Esophagus (tissue), 2 donors: ENCODE data around the gene ALDH18A1. TPM values are rescaled to one million over a fixed set of nuclear protein-coding genes. Genes with fewer than 3 reads are reported as not detected.
"Not testable (repeated sequence)": the region's sequence is repeated elsewhere in the genome, so short reads cannot be mapped to it uniquely, and the experiment has no call there.

Experiments used
- H3K27ac ChIP-seq, 2 donors: one replicate each; pipeline ENCODE4 v1.5.1; 2013; ENCODE audit warnings: low read depth in 2 of 2, mild to moderate bottlenecking in 2 of 2, inconsistent platforms in 1 of 2, low read length in 1 of 2, moderate library complexity in 1 of 2
- H3K27me3 ChIP-seq, 2 donors: one replicate each; pipeline ENCODE4 v1.6.1; 2013; ENCODE audit warnings: low read length in 2 of 2, control low read depth in 1 of 2, mild to moderate bottlenecking in 1 of 2; ENCODE audit not compliant: insufficient read depth in 2 of 2, control insufficient read depth in 1 of 2
- H3K36me3 ChIP-seq, 2 donors: one replicate each; pipeline ENCODE4 v1.6.1; 2013; ENCODE audit warnings: low read length in 1 of 2; ENCODE audit not compliant: control insufficient read depth in 2 of 2, insufficient read depth in 2 of 2
- H3K4me1 ChIP-seq, 2 donors: one replicate each; pipeline ENCODE4 v1.6.1; 2013; ENCODE audit warnings: low read length in 1 of 2; ENCODE audit not compliant: control insufficient read depth in 2 of 2, insufficient read depth in 2 of 2
- H3K4me3 ChIP-seq, 2 donors: one replicate each; pipeline ENCODE4 v1.5.1; 2013; ENCODE audit warnings: low read length in 2 of 2, mild to moderate bottlenecking in 2 of 2, low read depth in 1 of 2, moderate library complexity in 1 of 2
- H3K9me3 ChIP-seq, 2 donors: one replicate each; pipeline ENCODE4 v1.6.1; 2013; ENCODE audit warnings: mild to moderate bottlenecking in 2 of 2, low read depth in 1 of 2, low read length in 1 of 2, moderate library complexity in 1 of 2; ENCODE audit not compliant: control insufficient read depth in 2 of 2, insufficient read depth in 1 of 2
- WGBS, 2 donors: extraction: QIAGEN DNeasy Blood & Tissue Kit; methylation state at CpG; one replicate each; pipeline ENCODE4 v1.1.7; 2013; 5-methylcytosine and 5-hydroxymethylcytosine counted together
- polyA plus RNA-seq, 2 donors: library from polyadenylated mRNA; stranded (reverse); fragments of 200-250 nt; gene quantifications; one replicate each; pipeline ENCODE4 v1.2.3, GENCODE V29; 2013
- donor health status: healthy with polysubstance abuse.
- donor health status: Bipolar disorder and iron deficiency.

The ALDH18A1 gene
- polyA plus RNA-seq, 2 donors: 15.7 to 18.5 TPM

GRCh38 chr10:95675403-95676116, 19.0 kb upstream of the ALDH18A1 start:
- H3K36me3 ChIP-seq: no peaks in the 10 kb centered on the region
- no peak overlapping the region for H3K4me3 ChIP-seq
- no peaks in the 10 kb centered on the region for H3K4me1 ChIP-seq
- H3K9me3 ChIP-seq: no peaks in the 10 kb centered on the region
- H3K27me3 ChIP-seq: no peaks in the 10 kb centered on the region
- 42 to 57% methylated on average over 1 of the region's 1 CpG for WGBS, 2 donors
- no peak overlapping the region for H3K27ac ChIP-seq

- Histone ChIP-seq H3K4me3 (no peak overlapping the region), H3K4me1 (no peaks in the 10 kb centered on the region), H3K9me3 (no peaks in the 10 kb centered on the region), H3K27ac (no peak overlapping the region), H3K36me3 (no peaks in the 10 kb centered on the region), H3K27me3 (no peaks in the 10 kb centered on the region)
- 97 to 100% methylated on average over 1 of the region's 1 CpG for WGBS, 2 donors
These were observed 18.1 kb upstream of the ALDH18A1 start for GRCh38 chr10:95674643-95675042.

GRCh38 chr10:95672641-95673040, 16.1 kb upstream of the ALDH18A1 start:
- not testable (repeated sequence) for H3K9me3 ChIP-seq, H3K27ac ChIP-seq, H3K4me1 ChIP-seq, H3K36me3 ChIP-seq, H3K4me3 ChIP-seq, H3K27me3 ChIP-seq
- 93 to 97% methylated on average over 7 of the region's 7 CpGs for WGBS, 2 donors

- Histone ChIP-seq H3K4me3 (no peak overlapping the region), H3K27me3 (no peaks in the 10 kb centered on the region), H3K27ac (no peak overlapping the region), H3K4me1 (no peaks in the 10 kb centered on the region), H3K36me3 (no peaks in the 10 kb centered on the region), H3K9me3 (no peaks in the 10 kb centered on the region)
These were observed 8.0 kb upstream of the ALDH18A1 start for GRCh38 chr10:95664543-95664942.

DNA sequence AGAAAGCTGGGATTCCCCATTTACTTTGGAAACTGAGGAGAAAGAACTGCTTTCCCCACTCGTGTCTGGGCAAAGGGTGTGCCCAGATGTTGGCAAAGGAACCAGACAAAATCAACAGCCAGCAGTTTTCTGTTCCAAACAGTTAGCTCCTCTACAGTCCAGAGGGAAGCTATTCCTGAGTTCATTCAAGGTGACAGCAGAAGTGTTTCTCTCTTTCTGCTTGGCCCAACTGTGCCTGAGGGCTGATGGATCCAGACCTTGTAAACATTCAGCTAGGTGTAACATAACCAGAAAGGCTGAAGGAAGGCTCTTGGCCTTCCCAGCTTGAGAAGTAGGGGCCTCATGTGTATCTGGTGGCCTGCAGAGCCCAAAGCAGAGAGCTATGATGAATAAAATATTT, 7.0 kb upstream of the ALDH18A1 start:
- H3K27me3 ChIP-seq: no peaks in the 10 kb centered on the region
- H3K36me3 ChIP-seq: no peaks in the 10 kb centered on the region
- 18 to 40% methylated on average over 1 of the region's 1 CpG for WGBS, 2 donors
- no peaks in the 10 kb centered on the region for H3K9me3 ChIP-seq
- H3K27ac ChIP-seq: no peak overlapping the region
- H3K4me3 ChIP-seq: no peak overlapping the region
- no peaks in the 10 kb centered on the region for H3K4me1 ChIP-seq

- H3K36me3 ChIP-seq: no peaks in the 10 kb centered on the region
- no peak overlapping the region for H3K27ac ChIP-seq
- WGBS, 2 donors: 79 to 89% methylated on average over 1 of the region's 1 CpG
- no peaks in the 10 kb centered on the region for H3K9me3 ChIP-seq
- no peaks in the 10 kb centered on the region for H3K4me1 ChIP-seq
- H3K27me3 ChIP-seq: no peaks in the 10 kb centered on the region
- no peak overlapping the region for H3K4me3 ChIP-seq
These were observed 5.3 kb upstream of the ALDH18A1 start for GRCh38 chr10:95661818-95662217.

DNA sequence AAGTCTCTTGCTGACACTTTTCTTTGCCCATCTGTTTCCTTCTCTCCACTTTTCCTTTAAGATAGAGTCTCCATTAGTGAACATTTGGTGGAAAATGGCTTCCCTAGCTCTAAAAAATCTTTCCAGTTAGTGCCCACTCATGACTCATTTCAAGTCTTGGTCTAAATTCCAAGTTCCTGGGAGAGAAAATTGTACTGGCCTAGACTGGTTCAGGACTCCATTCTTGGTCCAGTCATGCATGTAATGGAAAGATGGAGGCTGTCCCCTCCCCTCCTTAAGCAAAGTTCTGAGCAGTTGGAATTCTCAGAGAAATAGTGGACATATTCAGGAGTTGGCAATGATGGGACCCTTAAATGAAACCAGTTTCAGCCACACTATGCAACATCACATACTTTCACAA, 3.8 kb upstream of the ALDH18A1 start:
- Histone ChIP-seq H3K36me3 (no peaks in the 10 kb centered on the region), H3K27ac (no peak overlapping the region), H3K4me1 (no peaks in the 10 kb centered on the region), H3K4me3 (no peak overlapping the region), H3K9me3 (no peaks in the 10 kb centered on the region), H3K27me3 (no peaks in the 10 kb centered on the region)

DNA sequence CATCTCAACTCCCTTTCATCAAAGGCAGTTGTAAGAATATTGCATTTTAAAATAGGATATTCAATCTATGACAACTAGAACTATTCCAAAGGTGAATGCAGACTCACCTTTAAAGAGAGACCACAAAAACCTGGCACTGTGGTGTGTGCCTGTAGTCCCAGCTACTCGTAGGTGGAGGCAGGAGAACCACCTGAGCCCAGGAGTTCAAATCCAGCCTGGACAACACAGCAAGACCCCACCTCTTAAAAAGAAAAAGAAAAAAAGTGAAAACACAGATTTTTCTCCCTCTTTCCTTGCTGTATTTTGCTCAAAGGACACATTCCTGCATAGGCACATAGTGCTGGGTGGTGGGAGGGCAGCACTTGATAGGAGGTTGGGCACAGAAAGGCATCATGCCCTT, 739 bp upstream of the ALDH18A1 start:
- no peaks in the 10 kb centered on the region for H3K27me3 ChIP-seq
- 42 to 71% methylated on average over 1 of the region's 1 CpG for WGBS, 2 donors
- peak overlapping the region in 1 of 2 donors; percentile 82 for H3K4me3 ChIP-seq
- H3K9me3 ChIP-seq: no peaks in the 10 kb centered on the region
- no peaks in the 10 kb centered on the region for H3K4me1 ChIP-seq
- no peaks in the 10 kb centered on the region for H3K36me3 ChIP-seq
- H3K27ac ChIP-seq: no peak overlapping the region

DNA sequence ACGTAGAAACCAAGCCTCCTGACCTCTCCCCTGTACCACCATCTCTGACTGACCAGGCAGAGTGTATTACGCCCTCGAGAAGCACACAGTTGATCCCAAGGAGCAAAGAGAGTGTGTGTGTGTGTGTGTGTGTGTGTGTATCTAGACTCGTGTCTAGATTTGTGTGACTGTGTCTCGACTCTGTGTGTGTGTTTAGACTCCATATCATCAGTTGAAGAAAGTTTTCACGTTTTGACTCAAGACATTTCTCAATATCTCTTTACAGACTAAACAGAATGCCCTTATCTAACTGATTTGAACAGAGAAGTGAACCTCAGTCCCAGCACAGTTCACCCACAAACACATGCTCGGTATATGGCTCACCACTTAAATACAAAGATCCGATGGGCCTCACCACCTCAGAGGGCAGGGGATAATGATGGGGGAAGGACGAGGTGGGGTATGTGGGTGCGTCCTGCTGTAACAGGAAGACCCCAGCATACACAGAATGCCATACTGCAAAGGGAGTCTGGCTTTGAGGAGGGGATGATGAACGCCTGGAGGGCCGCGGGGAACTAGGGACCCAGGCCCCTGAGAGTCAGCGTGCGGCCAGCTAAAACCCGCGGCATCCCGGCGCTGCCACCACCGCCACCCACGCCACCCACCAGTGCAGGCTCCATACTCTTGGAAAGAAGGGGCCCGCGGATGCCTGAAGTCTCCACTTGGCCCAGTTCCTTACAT, 780 bp downstream of the ALDH18A1 start:
- Histone ChIP-seq H3K27me3 (no peaks in the 10 kb centered on the region), H3K9me3 (no peaks in the 10 kb centered on the region), H3K27ac (peak overlapping the region in 1 of 2 donors; percentile 37), H3K4me1 (no peaks in the 10 kb centered on the region), H3K4me3 (peak overlapping the region; percentile 77 to 82), H3K36me3 (peaks cover 0 to 3% of the 10 kb centered on the region in 2 donors)
- 7 to 8% methylated on average over 23 of the region's 23 CpGs for WGBS, 2 donors

DNA sequence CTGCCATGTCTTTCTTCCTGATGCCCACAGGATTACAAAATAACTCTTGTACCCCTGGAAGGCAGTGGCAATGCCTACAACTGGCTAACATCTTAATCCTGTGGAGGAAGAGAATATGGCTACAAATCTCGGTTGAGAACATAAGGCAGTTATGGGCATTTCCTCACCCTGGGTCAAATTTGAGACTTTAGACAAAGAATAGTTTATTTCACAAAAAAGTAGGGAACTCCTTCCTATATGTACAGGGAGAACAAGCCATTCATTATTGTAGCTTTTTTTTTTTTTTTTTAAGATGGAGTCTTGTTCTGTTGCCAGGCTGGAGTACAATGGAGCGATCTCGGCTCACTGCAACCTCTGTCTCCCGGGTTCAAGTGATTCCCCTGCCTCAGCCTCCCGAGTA, 2.6 kb downstream of the ALDH18A1 start:
- H3K36me3 ChIP-seq: peaks cover 3 to 4% of the 10 kb centered on the region in 2 donors
- no peak overlapping the region for H3K4me3 ChIP-seq
- no peaks in the 10 kb centered on the region for H3K9me3 ChIP-seq
- no peaks in the 10 kb centered on the region for H3K4me1 ChIP-seq
- 88 to 90% methylated on average over 5 of the region's 5 CpGs for WGBS, 2 donors
- H3K27me3 ChIP-seq: no peaks in the 10 kb centered on the region
- H3K27ac ChIP-seq: no peak overlapping the region
